Ishikawa (cell line): Measurements from ENCODE around the gene PCSK2.

Source experiments
- CEBPB ChIP-seq: IDR thresholded peaks from 2 replicates; pipeline ENCODE4 v1.6.1; 2012
- CREB1 ChIP-seq: IDR thresholded peaks from 2 replicates; pipeline ENCODE4 v1.6.1; 2012; ENCODE audit warnings: low read depth
- EGR1 ChIP-seq: IDR thresholded peaks from 2 replicates; pipeline ENCODE4 v1.6.1; 2012
- EP300 ChIP-seq: IDR thresholded peaks from 2 replicates; pipeline ENCODE4 v1.6.1; 2012; ENCODE audit warnings: borderline replicate concordance
- FOXM1 ChIP-seq: IDR thresholded peaks from 2 replicates; pipeline ENCODE4 v1.6.1; 2012; ENCODE audit warnings: low read depth, borderline replicate concordance
- NFIC ChIP-seq: IDR thresholded peaks from 2 replicates; pipeline ENCODE4 v1.6.1; 2012
- RAD21 ChIP-seq: IDR thresholded peaks from 2 replicates; pipeline ENCODE4 v1.6.1; 2012; ENCODE audit warnings: low read depth
- TAF1 ChIP-seq: IDR thresholded peaks from 2 replicates; pipeline ENCODE4 v1.6.1; 2012; ENCODE audit warnings: low read depth, mild to moderate bottlenecking
- TCF12 ChIP-seq: IDR thresholded peaks from 2 replicates; pipeline ENCODE4 v1.6.1; 2012; ENCODE audit warnings: low read depth
- TEAD4 ChIP-seq: IDR thresholded peaks from 2 replicates; pipeline ENCODE4 v1.6.1; 2012
- USF1 ChIP-seq: IDR thresholded peaks from 2 replicates; pipeline ENCODE4 v1.6.1; 2012
- YY1 ChIP-seq: IDR thresholded peaks from 2 replicates; pipeline ENCODE4 v1.6.1; 2012; ENCODE audit warnings: low read depth
- ZBTB7A ChIP-seq: IDR thresholded peaks from 2 replicates; pipeline ENCODE4 v1.6.1; 2012; ENCODE audit warnings: low read depth
- TF ChIP-seq, protein P1 (sequence below): IDR thresholded peaks from 2 replicates; pipeline ENCODE4 v1.6.1; 2012; ENCODE audit warnings: low read depth, mild to moderate bottlenecking
- TF ChIP-seq, protein P2 (sequence below): IDR thresholded peaks from 2 replicates; pipeline ENCODE4 v1.6.1; 2012

Gene PCSK2

GRCh38 chr20:17248224-17248623 is 21.4 kb downstream of the PCSK2 start:
- TF ChIP-seq ZBTB7A: no peak
- no peak for TF ChIP-seq EGR1
- TF ChIP-seq, protein P1, sequence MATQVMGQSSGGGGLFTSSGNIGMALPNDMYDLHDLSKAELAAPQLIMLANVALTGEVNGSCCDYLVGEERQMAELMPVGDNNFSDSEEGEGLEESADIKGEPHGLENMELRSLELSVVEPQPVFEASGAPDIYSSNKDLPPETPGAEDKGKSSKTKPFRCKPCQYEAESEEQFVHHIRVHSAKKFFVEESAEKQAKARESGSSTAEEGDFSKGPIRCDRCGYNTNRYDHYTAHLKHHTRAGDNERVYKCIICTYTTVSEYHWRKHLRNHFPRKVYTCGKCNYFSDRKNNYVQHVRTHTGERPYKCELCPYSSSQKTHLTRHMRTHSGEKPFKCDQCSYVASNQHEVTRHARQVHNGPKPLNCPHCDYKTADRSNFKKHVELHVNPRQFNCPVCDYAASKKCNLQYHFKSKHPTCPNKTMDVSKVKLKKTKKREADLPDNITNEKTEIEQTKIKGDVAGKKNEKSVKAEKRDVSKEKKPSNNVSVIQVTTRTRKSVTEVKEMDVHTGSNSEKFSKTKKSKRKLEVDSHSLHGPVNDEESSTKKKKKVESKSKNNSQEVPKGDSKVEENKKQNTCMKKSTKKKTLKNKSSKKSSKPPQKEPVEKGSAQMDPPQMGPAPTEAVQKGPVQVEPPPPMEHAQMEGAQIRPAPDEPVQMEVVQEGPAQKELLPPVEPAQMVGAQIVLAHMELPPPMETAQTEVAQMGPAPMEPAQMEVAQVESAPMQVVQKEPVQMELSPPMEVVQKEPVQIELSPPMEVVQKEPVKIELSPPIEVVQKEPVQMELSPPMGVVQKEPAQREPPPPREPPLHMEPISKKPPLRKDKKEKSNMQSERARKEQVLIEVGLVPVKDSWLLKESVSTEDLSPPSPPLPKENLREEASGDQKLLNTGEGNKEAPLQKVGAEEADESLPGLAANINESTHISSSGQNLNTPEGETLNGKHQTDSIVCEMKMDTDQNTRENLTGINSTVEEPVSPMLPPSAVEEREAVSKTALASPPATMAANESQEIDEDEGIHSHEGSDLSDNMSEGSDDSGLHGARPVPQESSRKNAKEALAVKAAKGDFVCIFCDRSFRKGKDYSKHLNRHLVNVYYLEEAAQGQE: no peak
- TF ChIP-seq USF1: no peak
- no peak for TF ChIP-seq NFIC
- TF ChIP-seq EP300: no peak
- no peak for TF ChIP-seq RAD21
- no peak for TF ChIP-seq CEBPB
- no peak for TF ChIP-seq CREB1

DNA sequence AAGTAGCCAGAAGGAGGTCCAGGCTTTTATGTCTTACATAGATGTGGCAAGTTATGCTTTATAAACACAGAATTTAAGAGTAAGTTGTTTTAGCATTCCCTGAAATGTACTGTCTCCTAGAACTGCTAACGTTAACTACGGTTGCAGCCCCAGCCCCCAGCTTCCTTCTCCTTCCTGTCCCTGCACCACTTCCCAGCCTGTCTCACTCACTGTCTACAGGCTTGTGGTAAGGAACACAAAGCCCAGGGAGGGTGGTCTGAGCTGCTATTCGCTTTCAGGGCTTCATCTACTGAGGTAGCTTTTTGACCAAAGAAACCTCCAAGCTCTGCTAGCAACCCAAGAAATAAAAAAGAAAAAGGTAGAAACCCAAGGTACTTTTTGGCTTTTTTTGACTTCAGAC is 35.9 kb downstream of the PCSK2 start:
- TF ChIP-seq TEAD4 (no peak), EGR1 (no peak), YY1 (no peak), CREB1 (no peak), TAF1 (no peak), USF1 (no peak), NFIC (no peak), TCF12 (no peak), EP300 (no peak)

DNA sequence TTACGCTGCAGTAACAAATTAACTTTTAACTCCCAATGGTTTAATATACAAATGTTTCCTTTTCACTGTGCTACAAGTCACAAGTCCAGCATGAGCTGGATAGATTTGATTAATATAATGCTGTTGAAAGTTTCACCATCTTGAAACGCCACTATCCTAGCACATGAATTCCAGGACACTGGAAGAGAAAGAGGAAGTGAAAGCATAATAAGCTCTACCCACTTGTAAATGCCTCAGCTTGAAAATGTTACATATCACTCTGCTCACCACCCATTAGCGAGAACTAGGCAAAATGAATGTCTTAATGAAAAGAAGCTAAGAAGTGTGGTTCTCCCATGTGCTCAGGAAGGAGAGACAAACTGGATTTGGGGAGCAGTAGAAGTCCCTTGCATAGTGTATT is 46.9 kb downstream of the PCSK2 start:
- no peak for TF ChIP-seq NFIC
- no peak for TF ChIP-seq TEAD4
- TF ChIP-seq, protein P1: no peak
- TF ChIP-seq, protein P2, sequence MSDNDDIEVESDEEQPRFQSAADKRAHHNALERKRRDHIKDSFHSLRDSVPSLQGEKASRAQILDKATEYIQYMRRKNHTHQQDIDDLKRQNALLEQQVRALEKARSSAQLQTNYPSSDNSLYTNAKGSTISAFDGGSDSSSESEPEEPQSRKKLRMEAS: no peak
- no peak for TF ChIP-seq FOXM1
- TF ChIP-seq CREB1: no peak
- TF ChIP-seq TAF1: no peak
- no peak for TF ChIP-seq RAD21
- no peak for TF ChIP-seq TCF12
- TF ChIP-seq YY1: no peak
- TF ChIP-seq EP300: no peak
- TF ChIP-seq ZBTB7A: no peak
- no peak for TF ChIP-seq USF1
- no peak for TF ChIP-seq CEBPB

DNA sequence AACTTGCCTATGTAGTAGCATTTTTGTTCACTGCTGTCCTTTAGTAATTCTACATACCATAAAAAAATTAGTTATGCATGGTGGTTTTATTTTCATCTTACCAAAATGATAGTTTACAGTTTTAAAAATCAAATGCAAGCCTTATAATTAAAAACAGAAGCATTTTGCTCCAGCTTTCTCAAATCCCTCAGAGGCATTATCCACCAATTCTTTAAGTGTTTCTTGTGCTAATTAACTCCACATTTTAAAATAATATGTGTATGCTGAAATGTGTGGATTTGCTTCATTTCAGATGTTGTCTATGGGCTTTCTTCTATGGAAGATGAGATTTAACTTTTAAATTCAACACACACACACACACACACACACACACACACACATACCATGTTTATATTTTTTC is 49.3 kb downstream of the PCSK2 start:
- TF ChIP-seq FOXM1 (no peak), EGR1 (no peak), TAF1 (no peak), YY1 (no peak), TEAD4 (no peak)

GRCh38 chr20:17281478-17281877 is 54.6 kb downstream of the PCSK2 start:
- TF ChIP-seq ZBTB7A: no peak
- TF ChIP-seq, protein P1: no peak
- TF ChIP-seq, protein P2: no peak
- TF ChIP-seq EP300: no peak
- TF ChIP-seq USF1: no peak
- TF ChIP-seq EGR1: no peak
- no peak for TF ChIP-seq TAF1
- TF ChIP-seq FOXM1: no peak
- no peak for TF ChIP-seq RAD21
- TF ChIP-seq YY1: no peak
- TF ChIP-seq TCF12: no peak
- TF ChIP-seq CEBPB: no peak
- TF ChIP-seq CREB1: no peak
- TF ChIP-seq TEAD4: no peak
